ENCODE results near the gene LIM2. TPM values are rescaled to one million over a fixed set of nuclear protein-coding genes. Genes with fewer than 3 reads are reported as not detected.

The LIM2 gene
- total and polyA plus RNA-seq, 2 of the 4 experiments (the other 2 are of a cell fraction) = not detected

DNA sequence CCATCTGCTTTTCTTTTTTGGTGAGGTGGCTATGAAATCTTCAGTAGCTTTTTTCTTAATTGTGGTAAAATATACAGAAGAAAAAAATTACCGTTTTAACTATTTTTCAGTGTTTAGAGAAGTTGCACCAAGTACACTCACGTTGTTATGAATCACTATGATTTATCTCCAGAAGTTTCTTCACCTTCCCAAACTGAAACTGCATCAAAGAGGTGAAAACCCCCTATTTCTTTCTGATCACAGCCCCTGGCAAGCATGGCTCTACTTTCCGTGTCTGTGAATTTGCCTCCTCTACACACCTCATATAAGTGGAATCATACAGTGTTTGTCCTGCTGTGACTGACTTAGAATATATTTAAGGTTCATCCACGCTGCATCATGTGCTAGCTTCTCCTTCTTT lies 45.3 kb upstream of the LIM2 start:
- Histone ChIP-seq H4K5ac (ENCODE audit: low read depth, low read length) (no peak overlapping the region), H2BK15ac (ENCODE audit: low read depth, low read length) (no peak overlapping the region), H3K56ac (ENCODE audit: extremely low read depth, insufficient read depth, low read length) (no peak overlapping the region), H4K20me1 (ENCODE audit: insufficient read depth, low read length) (no peaks in the 10 kb centered on the region), H3K9ac (ENCODE audit: low read depth, low read length) (no peak overlapping the region), H3K27me3 (ENCODE audit: control insufficient read depth, insufficient read depth, low read length) (no peaks in the 10 kb centered on the region), H3K4me1 (ENCODE audit: control insufficient read depth, insufficient read depth, low read length) (no peaks in the 10 kb centered on the region), H2BK5ac (ENCODE audit: low read depth, low read length, poor library complexity, severe bottlenecking) (no peak overlapping the region), H3K4me2 (ENCODE audit: low read depth, low read length) (no peak overlapping the region), H2AFZ (replicated peaks; ENCODE audit: low read length, poor library complexity) (no peak overlapping the region), H3K4me3 (ENCODE audit: insufficient read depth, low read depth, low read length) (no peak overlapping the region), H4K91ac (ENCODE audit: insufficient read depth, low read depth, low read length) (no peak overlapping the region), H3K27ac (ENCODE audit: insufficient read depth, low read length) (no peak overlapping the region), H4K8ac (ENCODE audit: low read depth in 2 of 2, low read length in 2 of 2) (no peak overlapping the region), H3K79me1 (ENCODE audit: low read depth in 1 of 2, low read length in 2 of 2) (no peaks in the 10 kb centered on the region), H2AK5ac (ENCODE audit: low read depth, low read length) (no peak overlapping the region), H2BK20ac (ENCODE audit: low read depth, low read length) (no peak overlapping the region), H2BK120ac (ENCODE audit: low read depth, low read length) (no peak overlapping the region), H3K18ac (ENCODE audit: low read depth, low read length) (no peak overlapping the region), H3K9me1 (ENCODE audit: insufficient read depth, low read length) (no peaks in the 10 kb centered on the region), H2AK9ac (replicated peaks; ENCODE audit: low read depth, low read length, poor library complexity) (no peak overlapping the region), H3K23ac (ENCODE audit: low read depth, low read length) (no peak overlapping the region), H3K14ac (replicated peaks; ENCODE audit: low read depth, low read length) (no peak overlapping the region), H3K36me3 (ENCODE audit: control insufficient read depth, insufficient read depth, low read length) (no peaks in the 10 kb centered on the region), H3K9me3 (ENCODE audit: control insufficient read depth, insufficient read depth, low read length) (no peaks in the 10 kb centered on the region), H3K4ac (ENCODE audit: low read depth, low read length) (no peak overlapping the region)
- dilution Hi-C loops (cut with HindIII; ENCODE audit: low sequenced_read_pairs, unreplicated experiment) = no loop called here
- intact Hi-C loops (cut with micrococcal nuclease) = no loop called here
- DNase-seq (no peak), ATAC-seq (ENCODE audit: low read depth) (no peak)
- BruUV-seq (replicated peaks) = no TSS peak
- no CpG with 5 or more reads among the region's 4 CpGs for WGBS, 2 experiments (ENCODE audit: extremely low coverage in 2 of 2, insufficient read length in 1 of 2)
- POLR2A ChIA-PET (ENCODE audit: unreplicated experiment) = no interaction called here
- CTCF ChIA-PET = no interaction called here
- TF ChIP-seq CHD1 (IDR thresholded peaks at IDR 0.05; ENCODE audit: low read depth, low read length) (no peak), RFX5 (IDR thresholded peaks at IDR 0.05; ENCODE audit: low read depth, low read length) (no peak), MXI1 (IDR thresholded peaks at IDR 0.05; ENCODE audit: borderline replicate concordance, low read depth, low read length) (no peak), RCOR1 (IDR thresholded peaks at IDR 0.05; ENCODE audit: insufficient replicate concordance, low read length) (no peak), BHLHE40 (IDR thresholded peaks at IDR 0.05; ENCODE audit: low read depth, low read length) (no peak), CEBPB (IDR thresholded peaks at IDR 0.05; ENCODE audit: low read depth, low read length) (no peak)
- in situ Hi-C loops (cut with MboI; ENCODE audit: low sequenced_read_pairs) = no loop called here

Measured in IMR-90 (cell line).